Pancreas (tissue), 10 donors: ENCODE data around the gene CSHL1. TPM values are rescaled to one million over a fixed set of nuclear protein-coding genes. Genes with fewer than 3 reads are reported as not detected.
"Not testable (repeated sequence)": the region's sequence is repeated elsewhere in the genome, so short reads cannot be mapped to it uniquely, and the experiment has no call there.

Experiments used
- ATAC-seq, 4 donors: fragments of 200-7000 bp; cut with Tn5 transposase; one replicate each; pipeline versions ENCODE4 v1.8.0 to v1.9.1; 2020; ENCODE audit warnings: mild to moderate bottlenecking in 4 of 4, moderate library complexity in 4 of 4
- DNase-seq, 6 donors: peaks; one replicate each; pipeline ENCODE4 v3.0.0-alpha.2; 2020
- FAIRE-seq: peaks from 2 replicates; lab custom pipeline; 2012; peaks lifted over from hg19 to GRCh38; lab: Jason Lieb, UNC
- H3K27ac ChIP-seq, 4 donors: fragments of 200-600 bp; sonication (generic); 1 replicate in 3 of 4; 2 replicates in 1 of 4; pipeline versions ENCODE4 v1.5.0 to v1.8.0; 2020
- H3K27me3 ChIP-seq, 4 donors: fragments of 200-600 bp; one replicate each; pipeline ENCODE4 v1.8.0; 2021
- H3K36me3 ChIP-seq, 3 donors: fragments of 200-600 bp; sonication (generic) in 1 of 3; one replicate each; pipeline versions ENCODE4 v1.5.0 to v1.8.0; 2020 to 2021
- H3K4me1 ChIP-seq, 3 donors: fragments of 200-600 bp; one replicate each; pipeline ENCODE4 v1.8.0; 2021
- H3K4me3 ChIP-seq, 4 donors: fragments of 200-600 bp; sonication (generic) in 2 of 4; one replicate each; pipeline versions ENCODE4 v1.5.0 to v1.8.0; 2020 to 2021
- H3K9me3 ChIP-seq, 4 donors: fragments of 200-600 bp; one replicate each; pipeline ENCODE4 v1.8.0; 2021
- CTCF ChIP-seq, 4 donors: fragments of 200-600 bp; sonication (generic) in 3 of 4; IDR thresholded peaks; one replicate each; pipeline versions ENCODE4 v1.5.0 to v1.8.0; 2021; ENCODE audit warnings: antibody characterized with exemption in 4 of 4
- WGBS, 2 donors: extraction: QIAGEN DNeasy Blood & Tissue Kit; methylation state at CpG; one replicate each; pipeline ENCODE4 v1.1.7; 2013; 5-methylcytosine and 5-hydroxymethylcytosine counted together
- intact Hi-C, 3 donors: fragments of 100-400 bp; cut with DNase I; formaldehyde crosslinking; loops; one replicate each; pipeline versions ENCODE4 v1.11.1 to v1.14.2; 2022
- polyA plus RNA-seq, 2 donors: library from polyadenylated mRNA; stranded (reverse); fragments of 200-250 nt; gene quantifications; one replicate each; pipeline ENCODE4 v1.2.3, GENCODE V29; 2013
- total RNA-seq, 6 donors: library from RNA; stranded (reverse); fragmentation: NEBNext Ultra II Directional in 4 of 6; extraction: Animal tissue kit (Norgen Biotek cat#: 25700) in 4 of 6; gene quantifications; one replicate each; pipeline versions ENCODE4 v1.2.1 to v1.2.4, GENCODE V29; 2021 to 2023
- donor health status: healthy with polysubstance abuse.
- donor health status: DM: no; HTN: no; CAD: no; lungs with moderate emphysema.
- donor health status: DM: no; HTN: no; CAD: no.
- donor health status: control.
- donor health status: control.
- donor health status: Bipolar disorder and iron deficiency.
- donor health status: DM: yes; HTN: yes; CAD: no.
- donor health status: DM: no; HTN: no; CAD: no.
- donor health status: DM: no; HTN: no; CAD: no.
- donor health status: DM: yes; HTN: yes; CAD: no.

Gene CSHL1
- total and polyA plus RNA-seq, 8 donors, result not detected

- Histone ChIP-seq H3K9me3 (no peaks in the 10 kb centered on the region), H3K36me3 (no peaks in the 10 kb centered on the region), H3K27me3 (no peaks in the 10 kb centered on the region), H3K4me3 (no peak overlapping the region), H3K4me1 (no peaks in the 10 kb centered on the region), H3K27ac (no peak overlapping the region)
- TF ChIP-seq CTCF (IDR thresholded peaks at IDR 0.05), result peak; percentile 87 to 96 (median 90)
- 28 to 39% methylated on average over 8 of the region's 8 CpGs for WGBS, 2 donors
- DNase-seq (peak in 4 of 6 donors; percentile 28 to 66 (median 44)), ATAC-seq (peak; percentile 78 to 93 (median 92)), FAIRE-seq (no peak)
- intact Hi-C loops, result loop anchor here in 2 of 3 donors (10.0 kb wide), 2 partner anchors 215 to 365 kb away; partner anchors contain the start of gene ERN1 (in 2 of the 2)
Observed at GRCh38 chr17:63919311-63919723, 8.3 kb upstream of the CSHL1 start.

DNA sequence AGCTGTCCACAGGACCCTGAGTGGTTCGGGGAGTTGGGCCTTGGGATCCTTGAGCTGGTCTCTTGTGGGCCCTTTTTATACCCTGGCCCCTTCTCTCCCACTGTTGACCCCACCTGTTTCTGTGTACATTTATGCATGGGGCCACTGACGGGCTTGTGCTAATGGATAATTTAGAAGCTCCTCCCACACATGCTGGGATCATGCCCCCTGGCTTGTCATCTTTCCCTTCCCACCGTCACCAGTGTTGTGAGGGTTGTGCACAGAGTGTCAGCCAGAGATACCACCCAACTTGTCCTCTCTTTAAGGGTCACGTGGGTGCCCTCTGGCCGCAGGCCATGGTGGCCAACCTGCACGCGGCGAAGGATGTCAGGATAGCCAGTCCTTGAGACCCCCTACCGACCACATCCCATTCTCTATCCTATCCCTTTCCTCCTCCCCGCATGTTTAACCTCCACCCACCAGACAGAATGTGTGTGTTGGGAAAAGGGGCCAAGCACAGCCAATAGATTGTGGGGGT is 7.8 kb upstream of the CSHL1 start, which contains the start of gene GH1:
Gene GH1, minus strand, starts transcription at position 51 of the 517 bp plus-strand sequence. CDS start 63 bp downstream, outside the sequence.
- H3K4me3 ChIP-seq, H3K27me3 ChIP-seq, FAIRE-seq, H3K9me3 ChIP-seq, ATAC-seq, H3K4me1 ChIP-seq, H3K36me3 ChIP-seq, H3K27ac ChIP-seq, DNase-seq: not testable (repeated sequence)
- WGBS, 2 donors, result 38% methylated on average over 10 of the region's 10 CpGs
- intact Hi-C loops, result loop anchor here in 2 of 3 donors (10.0 kb wide), 2 partner anchors 216 to 366 kb away; partner anchors contain the start of gene ERN1 (in 2 of the 2)

DNA sequence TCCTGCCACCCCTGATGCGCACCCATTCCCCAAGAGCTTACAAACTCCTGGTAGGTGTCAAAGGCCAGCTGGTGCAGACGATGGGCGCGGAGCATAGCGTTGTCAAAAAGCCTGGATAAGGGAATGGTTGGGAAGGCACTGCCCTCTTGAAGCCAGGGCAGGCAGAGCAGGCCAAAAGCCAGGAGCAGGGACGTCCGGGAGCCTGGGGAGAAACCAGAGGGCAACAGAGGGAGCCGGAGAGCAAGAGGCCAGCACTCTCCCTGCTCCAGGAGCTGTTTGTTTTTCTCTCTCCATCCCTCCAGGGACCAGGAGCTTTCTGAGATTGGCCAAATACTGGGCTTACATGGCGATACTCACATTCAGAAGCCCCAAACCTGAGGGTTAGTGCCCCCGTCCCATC is 7.2 kb upstream of the CSHL1 start:
- intact Hi-C loops, result loop anchor here in 2 of 3 donors (10.0 kb wide), 2 partner anchors 216 to 366 kb away; partner anchors contain the start of gene ERN1 (in 2 of the 2)
- Histone ChIP-seq H3K27me3 (no peaks in the 10 kb centered on the region), H3K4me1 (no peaks in the 10 kb centered on the region), H3K36me3 (no peaks in the 10 kb centered on the region), H3K27ac (no peak overlapping the region), H3K4me3 (no peak overlapping the region), H3K9me3 (no peaks in the 10 kb centered on the region)
- FAIRE-seq (no peak), ATAC-seq (no peak), DNase-seq (no peak)
- WGBS, 2 donors, result 53 to 60% methylated on average over 10 of the region's 10 CpGs
- no peak for TF ChIP-seq CTCF (IDR thresholded peaks at IDR 0.05)

DNA sequence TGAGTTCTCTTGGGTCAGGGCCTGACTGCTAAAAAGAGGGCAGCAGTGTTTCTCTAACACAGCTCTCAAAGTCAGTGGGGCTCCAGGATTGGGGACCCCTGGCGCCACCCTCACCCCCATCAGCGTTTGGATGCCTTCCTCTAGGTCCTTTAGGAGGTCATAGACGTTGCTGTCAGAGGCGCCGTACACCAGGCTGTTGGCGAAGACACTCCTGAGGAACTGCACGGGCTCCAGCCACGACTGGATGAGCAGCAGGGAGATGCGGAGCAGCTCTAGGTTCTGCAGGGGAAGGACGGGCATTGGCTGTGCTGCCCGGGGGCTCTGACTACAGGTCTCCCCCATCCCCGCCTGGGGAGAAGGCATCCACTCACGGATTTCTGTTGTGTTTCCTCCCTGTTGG is 6.6 kb upstream of the CSHL1 start:
- WGBS, 2 donors, result 66 to 69% methylated on average over 13 of the region's 13 CpGs
- no peak for TF ChIP-seq CTCF (IDR thresholded peaks at IDR 0.05)
- ATAC-seq (no peak), FAIRE-seq (no peak), DNase-seq (peak in 1 of 6 donors; percentile 35)
- no peaks in the 10 kb centered on the region for H3K27me3 ChIP-seq
- no peak overlapping the region for H3K27ac ChIP-seq
- H3K36me3 ChIP-seq, result no peaks in the 10 kb centered on the region
- intact Hi-C loops, result loop anchor here in 2 of 3 donors (10.0 kb wide), 2 partner anchors 217 to 367 kb away; partner anchors contain the start of gene ERN1 (in 2 of the 2)
- H3K9me3 ChIP-seq, result no peaks in the 10 kb centered on the region
- no peaks in the 10 kb centered on the region for H3K4me1 ChIP-seq
- H3K4me3 ChIP-seq, result no peak overlapping the region

- 69 to 73% methylated on average over 10 to 11 of the region's 11 CpGs for WGBS, 2 donors
- not testable (repeated sequence) for FAIRE-seq, H3K9me3 ChIP-seq, H3K36me3 ChIP-seq, ATAC-seq, H3K4me1 ChIP-seq, H3K27me3 ChIP-seq, H3K27ac ChIP-seq, H3K4me3 ChIP-seq
- peak in 1 of 6 donors; percentile 22 for DNase-seq
- intact Hi-C loops, result loop anchor here in 2 of 3 donors (10.0 kb wide), 2 partner anchors 218 to 368 kb away; partner anchors contain the start of gene ERN1 (in 2 of the 2)
Observed at GRCh38 chr17:63917206-63917605, 6.1 kb upstream of the CSHL1 start.
